ENCODE measurements around the gene SEC14L2.
"Not testable (repeated sequence)": the region's sequence is repeated elsewhere in the genome, so short reads cannot be mapped to it uniquely, and the experiment has no call there.

SEC14L2 gene

GRCh38 chr22:30439226-30439625, 42.4 kb downstream of the SEC14L2 start:
- TF ChIP-seq, protein P1, sequence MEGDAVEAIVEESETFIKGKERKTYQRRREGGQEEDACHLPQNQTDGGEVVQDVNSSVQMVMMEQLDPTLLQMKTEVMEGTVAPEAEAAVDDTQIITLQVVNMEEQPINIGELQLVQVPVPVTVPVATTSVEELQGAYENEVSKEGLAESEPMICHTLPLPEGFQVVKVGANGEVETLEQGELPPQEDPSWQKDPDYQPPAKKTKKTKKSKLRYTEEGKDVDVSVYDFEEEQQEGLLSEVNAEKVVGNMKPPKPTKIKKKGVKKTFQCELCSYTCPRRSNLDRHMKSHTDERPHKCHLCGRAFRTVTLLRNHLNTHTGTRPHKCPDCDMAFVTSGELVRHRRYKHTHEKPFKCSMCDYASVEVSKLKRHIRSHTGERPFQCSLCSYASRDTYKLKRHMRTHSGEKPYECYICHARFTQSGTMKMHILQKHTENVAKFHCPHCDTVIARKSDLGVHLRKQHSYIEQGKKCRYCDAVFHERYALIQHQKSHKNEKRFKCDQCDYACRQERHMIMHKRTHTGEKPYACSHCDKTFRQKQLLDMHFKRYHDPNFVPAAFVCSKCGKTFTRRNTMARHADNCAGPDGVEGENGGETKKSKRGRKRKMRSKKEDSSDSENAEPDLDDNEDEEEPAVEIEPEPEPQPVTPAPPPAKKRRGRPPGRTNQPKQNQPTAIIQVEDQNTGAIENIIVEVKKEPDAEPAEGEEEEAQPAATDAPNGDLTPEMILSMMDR (conservative IDR thresholded peaks at IDR 0.05; ENCODE audit: control insufficient read depth, insufficient read depth, low read depth, low read length) = no peak
- no peak overlapping the region for H3K4me3 ChIP-seq (ENCODE audit: control insufficient read depth, low read depth, low read length)
- DNase-seq (ENCODE audit: low read depth) = no peak

- TF ChIP-seq, protein P1 (conservative IDR thresholded peaks at IDR 0.05; ENCODE audit: control insufficient read depth, insufficient read depth, low read depth, low read length) = no peak
- no peak overlapping the region for H3K4me3 ChIP-seq (ENCODE audit: control insufficient read depth, low read depth, low read length)
- no peak for DNase-seq (ENCODE audit: low read depth)
These were observed 43.0 kb downstream of the SEC14L2 start for GRCh38 chr22:30439836-30440235.

GRCh38 chr22:30441088-30441487, 44.3 kb downstream of the SEC14L2 start:
- no peak overlapping the region for H3K4me3 ChIP-seq (ENCODE audit: control insufficient read depth, low read depth, low read length)
- TF ChIP-seq, protein P1 (conservative IDR thresholded peaks at IDR 0.05; ENCODE audit: control insufficient read depth, insufficient read depth, low read depth, low read length) = no peak
- DNase-seq (ENCODE audit: low read depth) = no peak

GRCh38 chr22:30444632-30445437, 48.0 kb downstream of the SEC14L2 start:
- TF ChIP-seq, protein P1 (conservative IDR thresholded peaks at IDR 0.05; ENCODE audit: control insufficient read depth, insufficient read depth, low read depth, low read length) = peak; percentile 86
- DNase-seq (ENCODE audit: low read depth) = peak; percentile 70

GRCh38 chr22:30445438-30446145, 48.8 kb downstream of the SEC14L2 start:
- no peak overlapping the region for H3K4me3 ChIP-seq (ENCODE audit: control insufficient read depth, low read depth, low read length)
- TF ChIP-seq, protein P1 (conservative IDR thresholded peaks at IDR 0.05; ENCODE audit: control insufficient read depth, insufficient read depth, low read depth, low read length) = no peak
- DNase-seq (ENCODE audit: low read depth) = peak; percentile 59

More at GRCh38 chr22:30444632-30445437, 48.0 kb downstream of the SEC14L2 start:
- H3K4me3 ChIP-seq (ENCODE audit: control insufficient read depth, low read depth, low read length) = no peak overlapping the region

DNA sequence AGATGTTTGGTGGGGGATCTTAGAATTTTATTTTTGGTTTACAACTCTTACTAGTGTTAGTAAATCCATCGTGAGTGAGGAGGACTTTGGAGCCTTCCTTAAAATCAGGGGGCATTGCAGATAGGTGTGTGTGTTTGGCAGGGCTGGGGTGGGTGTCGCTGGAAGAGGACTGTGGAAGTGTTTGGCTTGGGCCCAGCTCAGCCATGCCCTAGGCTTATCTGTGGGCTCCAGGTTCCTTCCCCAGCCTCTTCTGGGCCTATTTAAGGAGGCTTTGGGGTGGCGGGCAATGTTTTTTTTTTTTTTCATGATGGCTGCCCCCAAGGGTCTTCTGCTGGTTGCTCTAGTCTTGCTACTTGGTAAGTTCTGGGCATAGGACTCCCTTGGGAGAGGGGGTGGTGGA, 50.8 kb downstream of the SEC14L2 start:
- no peak for DNase-seq (ENCODE audit: low read depth)
- H3K4me3 ChIP-seq (ENCODE audit: control insufficient read depth, low read depth, low read length) = no peak overlapping the region
- TF ChIP-seq, protein P1 (conservative IDR thresholded peaks at IDR 0.05; ENCODE audit: control insufficient read depth, insufficient read depth, low read depth, low read length) = no peak

- DNase-seq (ENCODE audit: low read depth); H3K4me3 ChIP-seq (ENCODE audit: control insufficient read depth, low read depth, low read length): not testable (repeated sequence)
These were observed 54.7 kb downstream of the SEC14L2 start for GRCh38 chr22:30451488-30451887.

Data from fibroblast of mammary gland (primary cell).